ENCODE measurements around the gene PTGS1. TPM values are rescaled to one million over a fixed set of nuclear protein-coding genes. Genes with fewer than 3 reads are reported as not detected.
A peak's percentile ranks its signal among the peaks of the same experiment; 100 is the strongest.
"Not testable (repeated sequence)": the region's sequence is repeated elsewhere in the genome, so short reads cannot be mapped to it uniquely, and the experiment has no call there.

The PTGS1 gene
- total RNA-seq, 1 donor from 2014 or later, result 16.4 TPM

- ATAC-seq, result no peak
- H3K4me3 ChIP-seq, result no peak overlapping the region
- H3K9me3 ChIP-seq, result no peaks in the 10 kb centered on the region
- no peaks in the 10 kb centered on the region for H3K36me3 ChIP-seq
- H3K27me3 ChIP-seq, result no peaks in the 10 kb centered on the region
- no peak for TF ChIP-seq CTCF (IDR thresholded peaks at IDR 0.05)
- H3K27ac ChIP-seq, result no peak overlapping the region
- DNase-seq, result no peak
- H3K4me1 ChIP-seq, result no peaks in the 10 kb centered on the region
- intact Hi-C loops (cut with DNase I), result no loop called here
These were observed 31.1 kb downstream of the PTGS1 start for GRCh38 chr9:122401896-122402295.

GRCh38 chr9:122402403-122402871 lies 31.6 kb downstream of the PTGS1 start:
- Histone ChIP-seq H3K4me3 (no peak overlapping the region), H3K4me1 (no peaks in the 10 kb centered on the region), H3K9me3 (no peaks in the 10 kb centered on the region), H3K27me3 (no peaks in the 10 kb centered on the region), H3K36me3 (no peaks in the 10 kb centered on the region), H3K27ac (no peak overlapping the region)
- ATAC-seq (peak; percentile 54), DNase-seq (no peak)
- TF ChIP-seq CTCF (IDR thresholded peaks at IDR 0.05), result no peak
- intact Hi-C loops (cut with DNase I), result no loop called here

- Histone ChIP-seq H3K36me3 (no peaks in the 10 kb centered on the region), H3K27me3 (no peaks in the 10 kb centered on the region), H3K9me3 (no peaks in the 10 kb centered on the region), H3K4me3 (no peak overlapping the region), H3K4me1 (no peaks in the 10 kb centered on the region), H3K27ac (no peak overlapping the region)
- DNase-seq (no peak), ATAC-seq (no peak)
- intact Hi-C loops (cut with DNase I), result no loop called here
- TF ChIP-seq CTCF (IDR thresholded peaks at IDR 0.05), result no peak
These were observed 32.0 kb downstream of the PTGS1 start for GRCh38 chr9:122402874-122403273.

- Histone ChIP-seq H3K9me3 (no peaks in the 10 kb centered on the region), H3K4me1 (no peaks in the 10 kb centered on the region), H3K36me3 (no peaks in the 10 kb centered on the region), H3K27ac (no peak overlapping the region), H3K4me3 (no peak overlapping the region), H3K27me3 (no peaks in the 10 kb centered on the region)
- DNase-seq, result no peak
- ATAC-seq, result no peak
- TF ChIP-seq CTCF (IDR thresholded peaks at IDR 0.05), result no peak
- intact Hi-C loops (cut with DNase I), result no loop called here
These were observed 32.7 kb downstream of the PTGS1 start for GRCh38 chr9:122403381-122404000.

GRCh38 chr9:122405304-122406069 lies 34.7 kb downstream of the PTGS1 start:
- intact Hi-C loops (cut with DNase I); H3K27me3 ChIP-seq; H3K9me3 ChIP-seq; DNase-seq; H3K4me3 ChIP-seq; H3K27ac ChIP-seq; H3K4me1 ChIP-seq; H3K36me3 ChIP-seq; ATAC-seq: not testable (repeated sequence)

GRCh38 chr9:122406070-122406890 lies 35.5 kb downstream of the PTGS1 start:
- intact Hi-C loops (cut with DNase I), result no loop called here
- no peaks in the 10 kb centered on the region for H3K36me3 ChIP-seq
- H3K4me1 ChIP-seq, result no peaks in the 10 kb centered on the region
- ATAC-seq, result no peak
- no peaks in the 10 kb centered on the region for H3K27me3 ChIP-seq
- no peak for TF ChIP-seq CTCF (IDR thresholded peaks at IDR 0.05)
- H3K9me3 ChIP-seq, result no peaks in the 10 kb centered on the region
- no peak overlapping the region for H3K27ac ChIP-seq
- no peak overlapping the region for H3K4me3 ChIP-seq
- DNase-seq, result no peak

- H3K27me3 ChIP-seq; intact Hi-C loops (cut with DNase I); H3K27ac ChIP-seq; H3K4me3 ChIP-seq; H3K36me3 ChIP-seq; ATAC-seq; DNase-seq; H3K4me1 ChIP-seq; H3K9me3 ChIP-seq: not testable (repeated sequence)
These were observed 43.3 kb downstream of the PTGS1 start for GRCh38 chr9:122414108-122414507.

All from upper lobe of right lung (tissue), 1 donor.